ENCODE measurements around the gene IVL. TPM values are rescaled to one million over a fixed set of nuclear protein-coding genes. Genes with fewer than 3 reads are reported as not detected.

Gene IVL
- total RNA-seq, 1 donor from 2014 or later = not detected

DNA sequence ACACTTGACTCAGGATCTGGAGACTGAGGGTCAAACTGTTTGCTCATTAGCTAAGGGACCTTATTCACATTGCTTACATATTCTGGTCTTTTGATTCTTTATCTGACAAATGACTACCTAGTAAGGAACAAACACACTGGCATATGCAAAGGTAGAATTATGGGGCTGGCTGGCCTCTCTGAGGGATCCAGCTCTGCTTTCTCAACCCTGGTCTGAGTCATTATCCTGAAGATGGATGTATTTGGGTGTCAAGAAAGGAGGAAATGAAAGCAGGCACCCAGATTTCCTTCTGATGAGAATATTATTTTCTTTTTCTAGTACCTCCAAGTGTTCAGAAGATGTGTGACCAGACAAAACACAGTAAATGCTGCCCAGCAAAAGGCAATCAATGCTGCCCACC lies 24.3 kb upstream of the IVL start:
- CTCF ChIA-PET = no interaction called here
- intact Hi-C loops (cut with micrococcal nuclease) = no loop called here
- ATAC-seq (ENCODE audit: low read depth) (no peak), DNase-seq (no peak)
- Mint-ChIP-seq H3K27me3 (no peaks in the 10 kb centered on the region), H3K9me3 (no peaks in the 10 kb centered on the region), H3K36me3 (ENCODE audit: low read depth) (no peaks in the 10 kb centered on the region), H3K4me1 (no peaks in the 10 kb centered on the region), H3K27ac (no peak overlapping the region), H3K4me3 (no peak overlapping the region)
- TF ChIP-seq, protein P1, sequence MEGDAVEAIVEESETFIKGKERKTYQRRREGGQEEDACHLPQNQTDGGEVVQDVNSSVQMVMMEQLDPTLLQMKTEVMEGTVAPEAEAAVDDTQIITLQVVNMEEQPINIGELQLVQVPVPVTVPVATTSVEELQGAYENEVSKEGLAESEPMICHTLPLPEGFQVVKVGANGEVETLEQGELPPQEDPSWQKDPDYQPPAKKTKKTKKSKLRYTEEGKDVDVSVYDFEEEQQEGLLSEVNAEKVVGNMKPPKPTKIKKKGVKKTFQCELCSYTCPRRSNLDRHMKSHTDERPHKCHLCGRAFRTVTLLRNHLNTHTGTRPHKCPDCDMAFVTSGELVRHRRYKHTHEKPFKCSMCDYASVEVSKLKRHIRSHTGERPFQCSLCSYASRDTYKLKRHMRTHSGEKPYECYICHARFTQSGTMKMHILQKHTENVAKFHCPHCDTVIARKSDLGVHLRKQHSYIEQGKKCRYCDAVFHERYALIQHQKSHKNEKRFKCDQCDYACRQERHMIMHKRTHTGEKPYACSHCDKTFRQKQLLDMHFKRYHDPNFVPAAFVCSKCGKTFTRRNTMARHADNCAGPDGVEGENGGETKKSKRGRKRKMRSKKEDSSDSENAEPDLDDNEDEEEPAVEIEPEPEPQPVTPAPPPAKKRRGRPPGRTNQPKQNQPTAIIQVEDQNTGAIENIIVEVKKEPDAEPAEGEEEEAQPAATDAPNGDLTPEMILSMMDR (IDR thresholded peaks at IDR 0.05) = no peak
- POLR2A ChIA-PET = no interaction called here

DNA sequence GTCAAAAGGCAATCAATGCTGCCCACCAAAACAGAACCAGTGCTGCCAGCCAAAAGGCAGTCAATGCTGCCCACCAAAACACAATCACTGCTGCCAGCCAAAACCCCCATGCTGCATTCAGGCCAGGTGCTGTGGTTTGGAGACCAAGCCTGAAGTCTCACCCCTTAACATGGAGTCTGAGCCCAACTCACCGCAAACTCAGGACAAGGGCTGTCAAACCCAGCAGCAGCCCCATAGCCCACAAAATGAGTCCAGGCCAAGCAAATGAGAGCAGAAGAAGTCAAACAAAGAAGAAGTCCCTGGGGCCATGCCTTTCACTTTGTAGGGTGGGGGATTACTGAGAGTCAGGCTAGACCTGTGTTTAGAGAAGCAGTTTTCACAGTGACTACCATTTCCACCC lies 23.8 kb upstream of the IVL start:
- TF ChIP-seq, protein P1 (IDR thresholded peaks at IDR 0.05) = no peak
- no peaks in the 10 kb centered on the region for H3K4me1 Mint-ChIP-seq
- DNase-seq = no peak

DNA sequence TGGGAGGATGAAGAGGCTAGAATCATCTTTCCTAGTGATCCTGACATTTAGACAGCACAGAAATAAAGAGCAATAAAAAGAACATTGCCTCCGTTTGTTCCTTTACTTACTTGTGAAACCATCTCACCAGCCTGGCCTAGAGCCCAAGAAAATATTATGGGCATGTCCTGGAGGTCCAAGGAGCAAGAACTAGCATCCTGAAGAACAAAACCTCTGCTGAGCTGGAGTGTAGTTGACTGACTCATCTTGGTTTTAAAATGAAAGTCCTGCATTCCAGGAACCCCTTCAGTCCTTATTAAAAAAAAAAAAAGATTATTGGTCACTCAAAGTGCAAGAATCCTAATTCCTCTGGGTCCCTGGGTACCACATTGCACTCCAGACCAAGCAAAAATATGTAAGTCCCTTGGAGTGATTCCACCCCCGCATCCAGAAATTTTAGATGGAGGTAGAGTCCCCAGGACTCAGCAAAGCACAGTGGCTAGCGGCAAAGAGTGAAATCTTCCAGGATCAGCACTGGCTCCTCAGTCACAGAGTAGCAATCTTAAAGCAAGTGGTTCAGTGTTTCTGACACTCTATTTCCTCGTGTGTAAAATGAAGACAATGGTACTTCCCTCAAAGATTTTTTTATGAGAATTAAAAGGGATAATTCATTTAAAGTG lies 23.3 kb upstream of the IVL start:
- Mint-ChIP-seq H3K27me3 (no peaks in the 10 kb centered on the region), H3K4me3 (no peak overlapping the region), H3K27ac (no peak overlapping the region), H3K4me1 (no peaks in the 10 kb centered on the region), H3K36me3 (ENCODE audit: low read depth) (no peaks in the 10 kb centered on the region), H3K9me3 (no peaks in the 10 kb centered on the region)
- CTCF ChIA-PET = no interaction called here
- no peak for DNase-seq
- no peak for ATAC-seq (ENCODE audit: low read depth)
- intact Hi-C loops (cut with micrococcal nuclease) = no loop called here
- POLR2A ChIA-PET = no interaction called here
- TF ChIP-seq, protein P1 (IDR thresholded peaks at IDR 0.05) = no peak

More for the DNA sequence above, 23.8 kb upstream of the IVL start:
- Mint-ChIP-seq H3K27ac (no peak overlapping the region), H3K9me3 (no peaks in the 10 kb centered on the region), H3K36me3 (ENCODE audit: low read depth) (no peaks in the 10 kb centered on the region), H3K27me3 (no peaks in the 10 kb centered on the region), H3K4me3 (no peak overlapping the region)
- ChIA-PET POLR2A (no interaction called here), CTCF (no interaction called here)
- ATAC-seq (ENCODE audit: low read depth) = no peak
- intact Hi-C loops (cut with micrococcal nuclease) = no loop called here

DNA sequence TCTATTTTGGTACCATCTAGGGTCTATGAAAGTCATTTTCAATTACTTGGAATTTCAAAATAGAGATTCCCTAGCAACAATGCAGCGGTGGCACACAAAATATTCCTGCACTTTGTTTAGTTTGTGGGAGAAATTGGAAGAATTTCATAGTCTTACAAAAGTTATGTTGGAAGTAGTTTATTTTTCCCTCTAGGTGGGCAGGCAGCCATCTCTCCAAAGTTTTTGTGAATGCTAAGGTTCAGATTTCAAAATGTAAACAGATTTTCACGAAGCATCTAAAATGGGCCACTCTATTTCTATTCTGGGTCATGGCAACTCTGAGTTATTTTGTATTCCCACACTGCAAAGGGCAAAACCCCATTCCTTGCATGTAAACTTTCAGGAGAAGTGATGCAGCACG lies 22.3 kb upstream of the IVL start:
- Mint-ChIP-seq H3K36me3 (ENCODE audit: low read depth) (no peaks in the 10 kb centered on the region), H3K4me3 (no peak overlapping the region), H3K27ac (no peak overlapping the region), H3K4me1 (no peaks in the 10 kb centered on the region), H3K27me3 (no peaks in the 10 kb centered on the region), H3K9me3 (no peaks in the 10 kb centered on the region)
- no peak for DNase-seq
- ChIA-PET POLR2A (no interaction called here), CTCF (no interaction called here)
- intact Hi-C loops (cut with micrococcal nuclease) = no loop called here
- ATAC-seq (ENCODE audit: low read depth) = no peak
- TF ChIP-seq, protein P1 (IDR thresholded peaks at IDR 0.05) = no peak

DNA sequence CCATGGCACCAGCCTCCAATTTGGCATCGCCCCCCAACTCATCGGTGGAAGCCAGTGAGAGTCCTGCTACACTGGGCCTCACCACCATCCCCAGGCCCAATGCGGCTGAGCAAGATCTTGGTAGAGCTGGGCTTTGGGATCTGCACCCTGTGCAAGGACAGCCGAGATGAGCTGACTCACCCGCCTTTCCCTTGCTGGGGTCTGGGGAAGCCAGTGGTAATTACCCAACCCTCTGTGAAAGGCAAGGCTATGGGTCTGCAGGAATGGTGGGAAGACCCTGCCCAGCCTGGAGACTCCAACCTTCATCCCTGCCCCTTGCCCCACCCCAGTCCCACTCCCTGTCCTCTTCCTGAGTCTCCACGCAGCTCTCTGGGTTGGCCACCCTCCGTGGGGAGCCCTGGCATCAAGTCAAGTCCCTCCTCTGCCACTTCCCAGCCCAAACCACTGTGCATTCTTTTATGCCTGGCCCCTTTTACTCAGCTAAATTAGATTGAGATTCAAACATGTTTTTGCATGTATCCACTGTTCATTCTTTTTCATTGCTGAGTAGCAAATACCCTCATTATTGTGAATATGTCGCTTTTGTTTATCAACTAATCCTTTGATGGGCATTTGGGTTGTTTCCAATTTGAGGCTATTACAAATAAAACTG lies 21.5 kb upstream of the IVL start:
- ATAC-seq (ENCODE audit: low read depth) (no peak), DNase-seq (no peak)
- Mint-ChIP-seq H3K27me3 (peaks cover 4% of the 10 kb centered on the region), H3K4me1 (no peaks in the 10 kb centered on the region), H3K36me3 (ENCODE audit: low read depth) (no peaks in the 10 kb centered on the region), H3K9me3 (no peaks in the 10 kb centered on the region), H3K4me3 (no peak overlapping the region), H3K27ac (no peak overlapping the region)
- intact Hi-C loops (cut with micrococcal nuclease) = no loop called here
- ChIA-PET CTCF (no interaction called here), POLR2A (no interaction called here)
- TF ChIP-seq, protein P1 (IDR thresholded peaks at IDR 0.05) = no peak

All from activated B cell treated with CpG ODN at 0.5 μM for 24 hours (primary cell).